ENCODE data around the gene ROR1. TPM values are rescaled to one million over a fixed set of nuclear protein-coding genes. Genes with fewer than 3 reads are reported as not detected.

ROR1 gene
- total and polyA plus RNA-seq, 10 of the 15 experiments (the other 5 are each of a cell fraction or from before 2014, with no cell fraction given) = 0.02 to 0.08 (median 0.05) TPM; not detected in 6

- TF ChIP-seq, protein P1, sequence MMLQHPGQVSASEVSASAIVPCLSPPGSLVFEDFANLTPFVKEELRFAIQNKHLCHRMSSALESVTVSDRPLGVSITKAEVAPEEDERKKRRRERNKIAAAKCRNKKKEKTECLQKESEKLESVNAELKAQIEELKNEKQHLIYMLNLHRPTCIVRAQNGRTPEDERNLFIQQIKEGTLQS (IDR thresholded peaks at IDR 0.05; ENCODE audit: borderline replicate concordance, extremely low read depth, low read depth, low read length) = no peak
- no peak for TF ChIP-seq TCF12 (IDR thresholded peaks at IDR 0.05; ENCODE audit: low read depth, low read length)
- no peak for TF ChIP-seq E4F1 (IDR thresholded peaks at IDR 0.05; ENCODE audit: borderline replicate concordance, partially characterized antibody)
- no peak for TF ChIP-seq PAX5 (IDR thresholded peaks at IDR 0.05; ENCODE audit: borderline replicate concordance, low read depth, low read length)
- no peak for TF ChIP-seq BRCA1 (IDR thresholded peaks at IDR 0.05; ENCODE audit: low read depth, low read length)
- TF ChIP-seq BACH1 (IDR thresholded peaks at IDR 0.05; ENCODE audit: borderline replicate concordance) = no peak
- TF ChIP-seq, protein P2, sequence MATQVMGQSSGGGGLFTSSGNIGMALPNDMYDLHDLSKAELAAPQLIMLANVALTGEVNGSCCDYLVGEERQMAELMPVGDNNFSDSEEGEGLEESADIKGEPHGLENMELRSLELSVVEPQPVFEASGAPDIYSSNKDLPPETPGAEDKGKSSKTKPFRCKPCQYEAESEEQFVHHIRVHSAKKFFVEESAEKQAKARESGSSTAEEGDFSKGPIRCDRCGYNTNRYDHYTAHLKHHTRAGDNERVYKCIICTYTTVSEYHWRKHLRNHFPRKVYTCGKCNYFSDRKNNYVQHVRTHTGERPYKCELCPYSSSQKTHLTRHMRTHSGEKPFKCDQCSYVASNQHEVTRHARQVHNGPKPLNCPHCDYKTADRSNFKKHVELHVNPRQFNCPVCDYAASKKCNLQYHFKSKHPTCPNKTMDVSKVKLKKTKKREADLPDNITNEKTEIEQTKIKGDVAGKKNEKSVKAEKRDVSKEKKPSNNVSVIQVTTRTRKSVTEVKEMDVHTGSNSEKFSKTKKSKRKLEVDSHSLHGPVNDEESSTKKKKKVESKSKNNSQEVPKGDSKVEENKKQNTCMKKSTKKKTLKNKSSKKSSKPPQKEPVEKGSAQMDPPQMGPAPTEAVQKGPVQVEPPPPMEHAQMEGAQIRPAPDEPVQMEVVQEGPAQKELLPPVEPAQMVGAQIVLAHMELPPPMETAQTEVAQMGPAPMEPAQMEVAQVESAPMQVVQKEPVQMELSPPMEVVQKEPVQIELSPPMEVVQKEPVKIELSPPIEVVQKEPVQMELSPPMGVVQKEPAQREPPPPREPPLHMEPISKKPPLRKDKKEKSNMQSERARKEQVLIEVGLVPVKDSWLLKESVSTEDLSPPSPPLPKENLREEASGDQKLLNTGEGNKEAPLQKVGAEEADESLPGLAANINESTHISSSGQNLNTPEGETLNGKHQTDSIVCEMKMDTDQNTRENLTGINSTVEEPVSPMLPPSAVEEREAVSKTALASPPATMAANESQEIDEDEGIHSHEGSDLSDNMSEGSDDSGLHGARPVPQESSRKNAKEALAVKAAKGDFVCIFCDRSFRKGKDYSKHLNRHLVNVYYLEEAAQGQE (IDR thresholded peaks at IDR 0.05; ENCODE audit: low read depth, low read length) = no peak
Observed at GRCh38 chr1:64001038-64001437, 227.2 kb downstream of the ROR1 start (continued).
